ENCODE data around the gene MTHFD2. TPM values are rescaled to one million over a fixed set of nuclear protein-coding genes. Genes with fewer than 3 reads are reported as not detected.
A peak's percentile ranks its signal among the peaks of the same experiment; 100 is the strongest.
"Not testable (repeated sequence)": the region's sequence is repeated elsewhere in the genome, so short reads cannot be mapped to it uniquely, and the experiment has no call there.

The MTHFD2 gene
- total RNA-seq, 2 experiments from 2014 or later: 129 to 130 TPM

DNA sequence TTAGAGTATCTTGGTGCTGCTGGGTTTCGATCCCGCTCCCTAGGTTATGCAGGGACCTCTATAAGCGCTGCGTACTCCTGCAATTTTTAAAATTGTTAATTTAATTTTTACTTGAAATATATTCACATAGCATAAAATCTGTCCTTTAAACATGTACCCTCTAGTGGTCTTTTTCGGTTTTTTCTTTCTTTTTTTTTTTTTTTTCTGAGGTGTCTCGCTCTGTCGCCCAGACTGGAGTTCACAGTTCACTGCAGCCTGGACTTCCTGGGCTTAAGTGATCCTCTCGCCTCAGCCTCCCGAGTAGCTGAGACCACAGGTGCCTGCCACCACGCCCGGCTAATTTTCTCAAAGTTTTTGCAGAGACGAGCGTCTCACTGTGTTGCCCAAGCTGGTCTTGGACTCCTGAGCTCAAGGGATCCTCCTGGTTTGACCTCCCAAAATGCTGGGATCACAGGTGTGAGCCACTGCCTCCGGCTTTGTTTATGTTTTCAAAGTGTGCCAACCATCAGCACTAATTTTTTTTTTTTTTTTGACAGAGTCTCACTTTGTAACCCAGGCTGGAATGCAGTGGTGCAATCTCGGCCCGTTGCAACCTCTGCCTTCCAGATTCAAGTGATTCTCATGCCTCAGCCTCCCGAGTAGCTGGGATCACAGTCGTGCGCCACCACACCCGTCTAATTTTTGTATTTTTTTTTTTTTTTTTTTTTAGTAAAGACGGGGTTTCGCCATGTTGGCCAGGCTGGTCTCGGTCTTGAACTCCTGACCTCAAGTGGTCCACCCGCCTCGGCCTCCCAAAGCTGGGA lies 19.2 kb upstream of the MTHFD2 start:
- DNase-seq: no peak

DNA sequence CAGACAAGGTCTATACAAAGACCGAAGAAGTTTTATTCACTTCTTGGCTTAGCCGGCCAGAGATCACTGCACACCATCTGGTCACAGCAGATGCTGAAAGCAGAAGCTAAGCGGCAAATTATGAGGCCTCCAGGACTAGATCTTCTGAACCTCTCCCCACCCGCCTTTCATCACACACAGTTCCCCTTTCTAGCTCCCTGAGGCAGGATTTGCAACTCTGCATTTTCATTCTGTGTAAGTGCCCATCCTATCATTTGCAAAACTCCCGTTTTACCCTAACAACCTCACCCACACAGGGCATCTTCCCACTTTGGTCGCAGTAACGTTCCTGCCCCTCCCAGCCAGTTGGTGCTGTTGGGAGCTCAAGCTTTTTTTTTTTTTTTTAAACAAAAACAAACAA lies 16.7 kb upstream of the MTHFD2 start:
- peaks cover 36% of the 10 kb centered on the region for H3K4me1 Mint-ChIP-seq
- H3K4me3 Mint-ChIP-seq: no peak overlapping the region
- DNase-seq: no peak
- peaks cover 4% of the 10 kb centered on the region for H3K27me3 Mint-ChIP-seq
- H3K27ac Mint-ChIP-seq: no peak overlapping the region
- POLR2A ChIA-PET: no interaction called here
- CTCF ChIA-PET: interaction anchor here (1.0 to 11.1 kb wide), 7 partner anchors 9 to 256 kb away, joined by 3 to 83 read pairs (median 6); partner anchors contain the start of genes BOLA3 and MTHFD2
- peaks cover 6% of the 10 kb centered on the region for H3K36me3 Mint-ChIP-seq (ENCODE audit: low read depth)
- peaks cover 2% of the 10 kb centered on the region for H3K9me3 Mint-ChIP-seq

More for the DNA sequence above, 19.2 kb upstream of the MTHFD2 start:
- H3K36me3 Mint-ChIP-seq (ENCODE audit: low read depth): peaks cover 19% of the 10 kb centered on the region
- no peaks in the 10 kb centered on the region for H3K9me3 Mint-ChIP-seq
- ChIA-PET CTCF (interaction anchor here (0.6 to 11.1 kb wide), 19 partner anchors 8 to 1475 kb away, joined by 3 to 83 read pairs (median 4); partner anchors contain the start of gene MTHFD2), POLR2A (interaction anchor here (0.6 to 1.8 kb wide), 4 partner anchors 19 to 317 kb away, joined by 3 to 28 read pairs (median 4); partner anchors contain the start of gene MTHFD2)
- peaks cover 43% of the 10 kb centered on the region for H3K4me1 Mint-ChIP-seq
- H3K27ac Mint-ChIP-seq: peak overlapping the region; percentile 94
- peak overlapping the region; percentile 92 for H3K4me3 Mint-ChIP-seq
- H3K27me3 Mint-ChIP-seq: peaks cover 4% of the 10 kb centered on the region

- Mint-ChIP-seq H3K27me3 (peaks cover 4% of the 10 kb centered on the region), H3K4me3 (no peak overlapping the region), H3K36me3 (ENCODE audit: low read depth) (no peaks in the 10 kb centered on the region), H3K9me3 (peaks cover 2% of the 10 kb centered on the region), H3K4me1 (peaks cover 30% of the 10 kb centered on the region), H3K27ac (no peak overlapping the region)
- ChIA-PET POLR2A (no interaction called here), CTCF (interaction anchor here (0.9 to 11.1 kb wide), 5 partner anchors 14 to 360 kb away, joined by 3 to 83 read pairs (median 3); partner anchors contain the start of genes BOLA3 and MTHFD2)
- DNase-seq: no peak
Observed at GRCh38 chr2:74183878-74184277, 14.5 kb upstream of the MTHFD2 start.

GRCh38 chr2:74186038-74186437 lies 12.4 kb upstream of the MTHFD2 start:
- Mint-ChIP-seq H3K9me3 (peaks cover 2% of the 10 kb centered on the region), H3K4me1 (peaks cover 30% of the 10 kb centered on the region), H3K27ac (peak overlapping the region; percentile 69), H3K36me3 (ENCODE audit: low read depth) (no peaks in the 10 kb centered on the region), H3K27me3 (peaks cover 4% of the 10 kb centered on the region), H3K4me3 (peak overlapping the region; percentile 42)
- ChIA-PET CTCF (interaction anchor here (0.6 to 11.1 kb wide), 5 partner anchors 12 to 32 kb away, joined by 3 to 83 read pairs (median 3); partner anchors contain the start of gene MTHFD2), POLR2A (no interaction called here)
- DNase-seq: peak; percentile 41

DNA sequence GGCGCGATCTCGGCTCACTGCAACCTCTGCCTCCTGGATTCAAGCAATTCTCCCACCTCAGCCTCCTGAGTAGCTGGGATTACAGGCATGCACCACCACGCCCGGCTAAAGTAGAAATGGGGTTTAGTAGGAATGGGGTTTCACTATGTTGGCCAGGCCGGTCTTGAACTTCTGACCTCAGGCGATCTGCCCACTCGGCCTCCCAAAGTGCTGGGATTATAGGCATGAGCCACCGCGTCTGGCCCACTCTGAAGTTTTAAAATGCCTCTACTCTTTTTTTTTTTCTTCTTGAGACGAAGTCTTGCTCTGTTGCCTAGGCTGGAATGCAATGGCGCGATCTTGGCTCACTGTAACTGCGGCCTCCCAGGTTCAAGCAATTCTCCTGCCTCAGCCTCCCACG lies 11.7 kb upstream of the MTHFD2 start:
- POLR2A ChIA-PET; H3K36me3 Mint-ChIP-seq (ENCODE audit: low read depth); H3K9me3 Mint-ChIP-seq; H3K4me3 Mint-ChIP-seq; DNase-seq; H3K27me3 Mint-ChIP-seq: not testable (repeated sequence)
- CTCF ChIA-PET: interaction anchor here (0.8 to 11.1 kb wide), 3 partner anchors 12 to 32 kb away, joined by 3 to 83 read pairs (median 8); partner anchors contain the start of gene MTHFD2
- peaks cover 26% of the 10 kb centered on the region for H3K4me1 Mint-ChIP-seq
- H3K27ac Mint-ChIP-seq: peak overlapping the region; percentile 54

- DNase-seq: no peak
- Mint-ChIP-seq H3K9me3 (peaks cover 2% of the 10 kb centered on the region), H3K27ac (no peak overlapping the region), H3K36me3 (ENCODE audit: low read depth) (no peaks in the 10 kb centered on the region), H3K4me3 (no peak overlapping the region), H3K4me1 (peaks cover 25% of the 10 kb centered on the region), H3K27me3 (peaks cover 11% of the 10 kb centered on the region)
- ChIA-PET POLR2A (no interaction called here), CTCF (interaction anchor here (11.1 kb wide), 1 partner anchor 10 kb away, joined by 83 read pairs; the partner anchor contains the start of gene MTHFD2)
Observed at GRCh38 chr2:74188018-74188601, 10.3 kb upstream of the MTHFD2 start.

- DNase-seq: no peak
- H3K27me3 Mint-ChIP-seq: peaks cover 10% of the 10 kb centered on the region
- CTCF ChIA-PET: interaction anchor here (1.1 to 11.1 kb wide), 2 partner anchors 10 to 11 kb away, joined by 6 to 83 read pairs; partner anchors contain the start of gene MTHFD2
- no peaks in the 10 kb centered on the region for H3K36me3 Mint-ChIP-seq (ENCODE audit: low read depth)
- H3K27ac Mint-ChIP-seq: no peak overlapping the region
- POLR2A ChIA-PET: no interaction called here
- H3K4me3 Mint-ChIP-seq: no peak overlapping the region
- peaks cover 2% of the 10 kb centered on the region for H3K9me3 Mint-ChIP-seq
- H3K4me1 Mint-ChIP-seq: peaks cover 25% of the 10 kb centered on the region
Observed at GRCh38 chr2:74188696-74189095, 9.7 kb upstream of the MTHFD2 start.

- POLR2A ChIA-PET: no interaction called here
- CTCF ChIA-PET: interaction anchor here (0.6 to 2.7 kb wide), 7 partner anchors 11 to 367 kb away, joined by 3 to 28 read pairs (median 4); partner anchors contain the start of gene MOB1A
- DNase-seq: no peak
- no peaks in the 10 kb centered on the region for H3K9me3 Mint-ChIP-seq
- peaks cover 9% of the 10 kb centered on the region for H3K4me1 Mint-ChIP-seq
- no peak overlapping the region for H3K27ac Mint-ChIP-seq
- no peak overlapping the region for H3K4me3 Mint-ChIP-seq
- peaks cover 8% of the 10 kb centered on the region for H3K27me3 Mint-ChIP-seq
- no peaks in the 10 kb centered on the region for H3K36me3 Mint-ChIP-seq (ENCODE audit: low read depth)
Observed at GRCh38 chr2:74191596-74192380, 6.6 kb upstream of the MTHFD2 start.

DNA sequence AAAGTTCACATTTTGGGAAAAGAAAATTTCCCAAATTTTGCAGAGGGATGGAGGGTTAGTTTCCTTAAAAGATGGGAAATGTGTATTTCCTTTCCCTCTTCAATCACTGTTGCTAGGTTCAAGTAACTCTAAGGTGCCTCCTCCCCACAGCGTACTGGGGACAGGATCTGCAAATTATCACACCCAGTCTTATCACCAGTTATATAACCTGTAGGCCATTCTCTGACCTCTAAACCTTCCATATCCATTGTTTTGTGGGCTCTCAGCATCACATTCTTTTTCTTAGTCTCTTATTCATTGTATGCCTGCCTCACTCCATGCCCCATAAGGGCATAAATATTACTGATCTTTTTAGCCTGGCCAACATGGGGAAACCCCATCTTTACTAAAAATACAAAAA lies 3.6 kb upstream of the MTHFD2 start:
- DNase-seq: no peak
- Mint-ChIP-seq H3K9me3 (no peaks in the 10 kb centered on the region), H3K36me3 (ENCODE audit: low read depth) (peaks cover 8% of the 10 kb centered on the region), H3K27me3 (peaks cover 8% of the 10 kb centered on the region), H3K27ac (no peak overlapping the region), H3K4me3 (no peak overlapping the region), H3K4me1 (peaks cover 29% of the 10 kb centered on the region)
- CTCF ChIA-PET: no interaction called here
- POLR2A ChIA-PET: no interaction called here

DNA sequence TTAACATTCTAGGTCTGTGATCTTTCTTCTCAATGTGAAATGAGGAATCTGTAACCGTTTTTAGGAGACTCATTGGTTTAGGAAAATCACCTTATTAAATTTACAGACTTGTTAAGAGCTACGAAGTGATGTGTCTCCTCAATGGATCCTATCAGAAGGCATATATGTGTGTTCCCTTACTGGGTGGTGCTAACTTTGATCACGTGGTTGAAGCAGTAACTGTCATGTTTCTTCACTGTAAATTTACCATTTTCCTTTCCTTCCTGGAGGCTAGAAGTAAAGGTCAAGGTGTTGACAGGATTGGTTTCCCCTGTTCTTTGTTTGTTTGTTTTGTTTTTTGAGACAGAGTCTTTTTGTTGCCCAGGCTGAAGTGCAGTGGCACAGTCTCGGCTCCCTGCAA lies 1.4 kb upstream of the MTHFD2 start:
- peaks cover 19% of the 10 kb centered on the region for H3K36me3 Mint-ChIP-seq (ENCODE audit: low read depth)
- ChIA-PET POLR2A (interaction anchor here (4.2 kb wide), 1 partner anchor 19 kb away, joined by 28 read pairs; the partner anchor contains the start of gene MOB1A), CTCF (interaction anchor here (0.7 to 6.1 kb wide), 3 partner anchors 14 to 77 kb away, joined by 3 to 83 read pairs (median 5); partner anchors contain the start of gene MOB1A)
- peaks cover 45% of the 10 kb centered on the region for H3K4me1 Mint-ChIP-seq
- peak overlapping the region; percentile 54 for H3K27ac Mint-ChIP-seq
- no peaks in the 10 kb centered on the region for H3K9me3 Mint-ChIP-seq
- no peak for DNase-seq
- no peak overlapping the region for H3K4me3 Mint-ChIP-seq
- peaks cover 2% of the 10 kb centered on the region for H3K27me3 Mint-ChIP-seq

GRCh38 chr2:74198023-74198460 lies 373 bp upstream of the MTHFD2 start:
- Mint-ChIP-seq H3K27ac (peak overlapping the region; percentile 98), H3K4me3 (peak overlapping the region; percentile 92), H3K27me3 (no peaks in the 10 kb centered on the region), H3K9me3 (no peaks in the 10 kb centered on the region), H3K36me3 (ENCODE audit: low read depth) (peaks cover 25% of the 10 kb centered on the region), H3K4me1 (peaks cover 49% of the 10 kb centered on the region)
- no peak for DNase-seq
- CTCF ChIA-PET: interaction anchor here (0.7 to 6.1 kb wide), 7 partner anchors 9 to 294 kb away, joined by 3 to 83 read pairs (median 4); partner anchors contain the start of gene MOB1A
- POLR2A ChIA-PET: interaction anchor here (4.2 kb wide), 1 partner anchor 20 kb away, joined by 28 read pairs; the partner anchor contains the start of gene MOB1A

GRCh38 chr2:74199275-74199701 lies 873 bp downstream of the MTHFD2 start:
- peaks cover 60% of the 10 kb centered on the region for H3K4me1 Mint-ChIP-seq

More at GRCh38 chr2:74199275-74199701, 873 bp downstream of the MTHFD2 start:
- Mint-ChIP-seq H3K36me3 (ENCODE audit: low read depth) (peaks cover 33% of the 10 kb centered on the region), H3K9me3 (no peaks in the 10 kb centered on the region), H3K4me3 (peak overlapping the region; percentile 92), H3K27me3 (no peaks in the 10 kb centered on the region), H3K27ac (peak overlapping the region; percentile 98)
- POLR2A ChIA-PET: interaction anchor here (4.2 kb wide), 1 partner anchor 21 kb away, joined by 28 read pairs; the partner anchor contains the start of gene MOB1A
- DNase-seq: no peak
- CTCF ChIA-PET: interaction anchor here (0.6 to 6.1 kb wide), 13 partner anchors 9 to 295 kb away, joined by 3 to 83 read pairs (median 3); partner anchors contain the start of genes BOLA3, MOB1A and MRPL53

Data from activated CD4-positive, alpha-beta T cell treated with anti-CD3 and anti-CD28 coated beads, Interleukin-2, amount 10 ng/mL, durations not matched to agents 7 days and 5 days (primary cell).